GM19193 (cell line): Measurements from ENCODE around the gene RNF39.

Experiments used
- POLR2A ChIP-seq: IDR thresholded peaks from 4 replicates; pipeline ENCODE4 v1.6.1; 2011; ENCODE audit not compliant: insufficient read depth, insufficient read length; ENCODE audit errors: extremely low read depth

RNF39 gene

DNA sequence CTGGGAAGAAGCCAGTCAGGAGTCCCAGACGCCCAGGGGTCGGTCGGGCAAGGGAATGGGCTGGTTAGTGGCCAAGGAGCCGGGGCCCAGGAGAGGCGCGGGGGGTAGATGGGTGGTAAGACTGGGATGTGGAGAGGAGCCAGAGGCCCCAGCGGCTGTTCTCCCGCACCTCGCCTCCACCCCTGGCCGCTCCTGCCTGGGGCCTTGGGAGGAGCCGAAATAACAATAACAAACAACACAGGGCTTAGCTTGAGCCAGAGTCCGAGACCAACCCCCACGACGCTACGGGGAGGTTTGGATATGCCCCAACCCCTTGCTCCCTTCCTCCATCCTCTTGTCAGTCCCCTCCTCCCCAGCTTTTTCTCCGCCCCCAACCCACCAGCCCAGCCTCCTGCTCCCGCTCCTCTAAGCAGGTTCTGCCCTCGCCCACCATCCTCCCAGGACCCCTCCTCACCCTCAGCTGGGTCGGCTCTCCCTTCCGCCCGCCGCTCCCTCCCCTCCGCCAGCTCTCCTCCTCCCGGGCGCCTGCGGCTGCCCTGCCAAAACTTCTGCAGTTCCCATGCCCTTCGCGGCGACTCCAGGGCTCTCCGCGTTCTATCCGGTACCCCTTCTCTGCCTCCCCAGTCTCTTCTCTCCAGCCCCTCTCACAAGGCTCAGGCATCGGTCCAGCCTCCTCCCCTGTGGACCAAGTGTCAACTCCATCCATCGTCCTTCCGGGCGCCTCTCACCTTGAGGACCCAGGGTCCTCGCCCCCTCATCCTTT lies 1.1 kb downstream of the RNF39 start:
- no peak for TF ChIP-seq POLR2A

GRCh38 chr6:30073489-30074235 lies 1.9 kb downstream of the RNF39 start:
- no peak for TF ChIP-seq POLR2A

- TF ChIP-seq POLR2A, result no peak
Observed at GRCh38 chr6:30071858-30072257, 3.7 kb downstream of the RNF39 start.

- TF ChIP-seq POLR2A, result no peak
Observed at GRCh38 chr6:30071081-30071818, 4.3 kb downstream of the RNF39 start.

DNA sequence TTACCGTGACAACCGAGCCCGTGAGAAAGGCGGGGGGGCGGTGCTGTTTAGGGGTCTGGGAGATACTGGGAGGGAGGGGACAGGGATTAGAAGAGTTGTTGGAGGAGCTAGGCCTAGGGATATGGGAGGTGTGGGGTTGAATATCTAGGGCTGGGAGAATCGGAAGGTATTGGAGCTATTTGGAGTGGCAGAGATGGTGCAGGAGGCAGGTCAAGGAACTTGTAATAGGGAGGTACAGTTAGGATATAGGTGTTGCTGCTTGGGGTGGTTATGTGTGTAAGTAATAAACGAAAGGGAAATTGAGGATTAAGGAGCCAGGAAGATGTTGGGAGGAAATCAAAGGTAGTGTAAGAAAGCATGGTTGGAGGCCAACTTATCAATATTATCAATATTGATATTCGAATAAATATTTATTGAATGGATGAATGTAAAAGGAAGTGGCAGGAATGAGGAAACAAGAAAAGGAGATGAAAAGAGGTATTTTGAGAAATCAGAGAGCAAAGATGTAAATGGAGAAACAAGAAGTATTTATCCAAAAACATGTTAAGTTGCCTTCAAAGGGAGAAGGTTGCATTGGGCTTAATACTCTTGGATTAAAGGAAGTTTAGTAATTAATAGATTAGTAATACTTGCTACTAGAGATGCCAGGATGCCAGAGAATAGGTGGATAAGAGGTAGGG lies 8.0 kb downstream of the RNF39 start:
- no peak for TF ChIP-seq POLR2A

GRCh38 chr6:30066577-30067459 lies 8.8 kb downstream of the RNF39 start, which contains the start of gene PPP1R11:
PPP1R11 (plus strand) TSS chr6:30067198; CDS start chr6:30067411, 213 bp downstream.
- peak; percentile 90 for TF ChIP-seq POLR2A

DNA sequence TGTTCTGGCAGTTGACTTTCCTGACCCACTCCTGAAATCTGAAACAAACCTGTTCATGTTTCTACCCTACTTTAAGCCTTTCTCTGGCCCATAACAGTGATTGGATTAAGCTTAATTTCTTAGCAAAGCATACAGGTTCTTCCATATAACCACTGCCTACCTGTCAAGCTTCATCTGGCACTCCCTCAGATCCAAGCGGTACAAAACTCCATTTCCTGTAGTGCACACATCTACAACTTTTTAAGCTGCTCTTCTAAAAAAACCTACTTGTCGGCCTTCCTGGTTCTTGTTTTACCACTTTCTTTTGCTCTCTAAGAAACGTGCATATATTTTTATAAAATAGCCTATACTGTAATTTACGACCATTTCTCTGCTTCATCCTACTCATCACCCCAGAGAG lies 9.5 kb downstream of the RNF39 start:
- no peak for TF ChIP-seq POLR2A

DNA sequence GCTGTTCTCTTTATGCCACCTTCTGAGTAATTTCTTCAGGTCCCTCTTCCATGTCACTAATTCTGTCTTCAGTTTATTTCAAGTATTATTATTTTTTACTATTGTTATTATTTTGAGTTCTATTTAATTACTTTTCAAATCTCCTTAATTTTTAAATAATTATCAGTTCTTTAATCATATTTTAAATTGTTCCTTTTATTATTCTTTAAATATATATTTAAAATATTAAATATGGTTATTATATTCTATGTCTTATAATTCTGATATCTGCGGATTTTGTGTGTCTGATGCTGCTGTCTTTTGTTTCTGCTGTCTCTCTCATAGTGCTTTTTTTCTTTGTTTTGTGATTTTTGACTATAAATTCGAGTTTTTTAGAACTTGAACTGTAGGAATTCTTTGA lies 12.3 kb downstream of the RNF39 start:
- no peak for TF ChIP-seq POLR2A

- no peak for TF ChIP-seq POLR2A
Observed at GRCh38 chr6:30062471-30063178, 12.9 kb downstream of the RNF39 start.

DNA sequence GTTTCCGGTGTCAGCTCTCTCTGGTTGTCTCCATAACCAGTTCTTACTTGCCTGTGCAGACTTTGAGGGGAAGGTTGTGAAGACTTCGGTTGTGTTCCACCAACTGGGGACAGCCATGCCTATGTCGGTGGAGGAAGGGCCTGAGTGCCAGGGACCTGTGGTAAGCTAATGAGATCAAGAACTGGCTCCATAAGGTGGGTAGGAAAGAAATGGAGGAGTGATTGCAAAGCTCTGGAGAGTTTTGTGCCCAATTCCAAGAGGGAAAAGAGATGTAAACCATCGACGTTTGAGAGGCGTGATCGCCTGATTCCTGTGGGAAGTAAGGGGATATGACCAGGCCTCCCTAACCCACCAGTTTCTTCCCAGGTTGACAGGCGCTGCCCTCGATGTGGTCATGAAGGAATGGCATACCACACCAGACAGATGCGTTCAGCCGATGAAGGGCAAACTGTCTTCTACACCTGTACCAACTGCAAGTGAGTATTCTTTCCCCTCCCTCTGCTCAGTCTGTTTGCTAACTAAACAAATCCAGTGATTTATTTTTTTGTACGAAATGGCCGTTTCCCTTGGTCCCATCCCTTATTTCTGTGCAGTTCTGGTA lies 13.6 kb downstream of the RNF39 start:
- no peak for TF ChIP-seq POLR2A

GRCh38 chr6:30061092-30061857 lies 14.3 kb downstream of the RNF39 start, which contains the start of gene POLR1H:
POLR1H (plus strand) TSS chr6:30061265; CDS start chr6:30061525, 260 bp downstream.
- TF ChIP-seq POLR2A, result peak; percentile 90

DNA sequence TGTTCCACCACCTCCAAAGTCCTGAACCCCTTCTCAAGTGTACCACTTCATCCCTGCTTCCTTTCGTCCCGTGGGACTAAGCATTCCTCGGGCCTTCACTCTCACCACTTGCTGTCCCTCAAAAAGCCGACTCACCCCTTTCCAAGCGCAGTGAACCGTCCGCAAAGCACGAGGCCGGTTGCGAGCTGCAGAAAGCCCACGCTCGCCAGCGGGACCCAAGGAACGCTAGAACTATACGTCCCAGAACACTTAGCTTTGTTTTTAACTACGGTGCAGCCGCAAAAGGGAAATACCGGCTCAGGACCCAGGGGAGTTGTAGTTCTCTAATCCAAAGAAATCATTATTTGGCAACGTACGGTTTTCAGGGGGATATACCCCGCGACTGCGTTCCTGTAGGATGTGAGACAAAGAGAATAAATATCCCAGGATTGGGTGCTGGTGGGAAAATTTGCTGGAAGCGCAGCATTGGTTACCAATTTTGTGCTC lies 14.9 kb downstream of the RNF39 start:
- no peak for TF ChIP-seq POLR2A
